SIG-M5 treated with dmso at 0.1 percent for 504 hours (cell line): ENCODE measurements around the gene FKBP10.
A peak's percentile ranks its signal among the peaks of the same experiment; 100 is the strongest.
"Not testable (repeated sequence)": the region's sequence is repeated elsewhere in the genome, so short reads cannot be mapped to it uniquely, and the experiment has no call there.

ENCODE experiments used
- DNase-seq: peaks from one replicate; lab custom pipeline; 2025; ENCODE audit not compliant: unreplicated experiment; lab: John Stamatoyannopoulos, UW

Gene FKBP10

DNA sequence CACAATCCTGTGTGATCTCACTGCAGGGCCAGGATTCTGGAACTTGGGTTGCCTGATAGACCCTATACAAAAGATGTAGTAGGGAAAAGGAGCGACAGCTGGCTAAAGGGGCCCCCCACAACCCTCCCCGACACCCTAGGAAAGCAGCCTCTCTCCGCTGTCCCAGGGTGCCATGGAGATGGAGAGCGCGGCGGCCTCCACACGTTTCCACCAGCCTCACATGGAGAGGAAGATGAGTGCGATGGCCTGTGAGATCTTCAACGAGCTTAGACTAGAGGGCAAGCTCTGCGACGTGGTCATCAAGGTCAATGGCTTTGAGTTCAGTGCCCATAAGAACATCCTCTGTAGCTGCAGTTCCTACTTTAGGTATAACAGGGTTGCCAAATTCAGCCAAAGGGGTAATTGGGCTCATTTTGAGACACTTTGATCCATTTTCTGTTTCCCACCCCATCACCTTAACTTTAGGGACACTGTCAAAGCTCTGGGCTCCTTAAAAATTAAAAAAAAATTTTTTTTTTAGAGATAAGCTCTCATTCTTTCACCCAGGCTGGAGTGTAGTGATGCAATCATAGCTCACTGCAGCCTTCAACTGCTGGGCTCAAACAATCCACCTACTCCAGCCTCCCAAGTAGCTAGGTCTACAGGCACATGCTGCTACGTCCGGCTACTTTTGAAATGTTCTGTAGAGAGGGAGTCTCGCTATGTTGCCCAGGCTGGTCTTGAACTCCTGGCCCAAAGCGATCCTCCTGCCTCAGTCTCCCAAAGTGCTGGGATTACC, 25.1 kb downstream of the FKBP10 start, which contains the start of gene KLHL10:
TSS of gene KLHL10 (plus strand) at position 65 of the 778 bp plus-strand sequence. CDS start at position 173, 108 bp downstream.
- DNase-seq: no peak

- DNase-seq: not testable (repeated sequence)
Observed at GRCh38 chr17:41839448-41839847, 26.6 kb downstream of the FKBP10 start.

GRCh38 chr17:41840781-41841180, 28.0 kb downstream of the FKBP10 start:
- DNase-seq: not testable (repeated sequence)

GRCh38 chr17:41844971-41845370, 32.2 kb downstream of the FKBP10 start:
- DNase-seq: no peak

GRCh38 chr17:41848788-41849187, 36.0 kb downstream of the FKBP10 start:
- DNase-seq: no peak

DNA sequence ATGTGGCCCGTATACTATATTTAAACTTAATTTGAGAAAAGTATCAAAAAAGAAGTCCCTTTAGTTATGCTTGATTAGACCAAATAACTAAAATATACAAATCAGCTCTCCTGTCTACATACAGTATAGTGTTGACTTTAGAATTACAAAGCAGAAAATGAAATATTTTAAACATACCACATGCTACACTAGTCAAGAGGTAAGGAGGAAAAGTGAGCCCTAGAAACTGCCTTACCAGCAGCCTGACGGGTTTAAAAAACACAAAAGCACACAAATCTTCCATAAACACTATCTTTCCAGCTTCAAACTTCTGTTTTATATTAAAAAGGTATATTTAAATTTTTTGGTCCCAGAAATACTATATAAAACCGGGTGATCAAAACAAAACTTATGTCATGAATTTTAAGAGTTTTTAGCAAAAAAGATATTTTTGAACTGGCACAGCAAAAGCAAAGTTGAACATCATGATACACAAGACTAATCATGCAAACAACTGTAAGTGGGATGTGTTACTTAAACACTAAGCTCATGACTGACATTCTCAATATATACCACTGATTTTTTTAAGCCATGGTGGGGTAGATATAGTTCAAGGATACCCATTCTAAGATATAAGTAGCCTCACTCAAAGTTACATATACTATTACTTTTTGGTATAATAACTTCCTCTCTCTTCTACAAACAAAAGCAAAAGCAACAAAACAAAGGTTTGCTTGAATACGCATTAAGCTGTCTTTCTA, 36.6 kb downstream of the FKBP10 start:
- no peak for DNase-seq

- not testable (repeated sequence) for DNase-seq
Observed at GRCh38 chr17:41851382-41851781, 38.6 kb downstream of the FKBP10 start.

DNA sequence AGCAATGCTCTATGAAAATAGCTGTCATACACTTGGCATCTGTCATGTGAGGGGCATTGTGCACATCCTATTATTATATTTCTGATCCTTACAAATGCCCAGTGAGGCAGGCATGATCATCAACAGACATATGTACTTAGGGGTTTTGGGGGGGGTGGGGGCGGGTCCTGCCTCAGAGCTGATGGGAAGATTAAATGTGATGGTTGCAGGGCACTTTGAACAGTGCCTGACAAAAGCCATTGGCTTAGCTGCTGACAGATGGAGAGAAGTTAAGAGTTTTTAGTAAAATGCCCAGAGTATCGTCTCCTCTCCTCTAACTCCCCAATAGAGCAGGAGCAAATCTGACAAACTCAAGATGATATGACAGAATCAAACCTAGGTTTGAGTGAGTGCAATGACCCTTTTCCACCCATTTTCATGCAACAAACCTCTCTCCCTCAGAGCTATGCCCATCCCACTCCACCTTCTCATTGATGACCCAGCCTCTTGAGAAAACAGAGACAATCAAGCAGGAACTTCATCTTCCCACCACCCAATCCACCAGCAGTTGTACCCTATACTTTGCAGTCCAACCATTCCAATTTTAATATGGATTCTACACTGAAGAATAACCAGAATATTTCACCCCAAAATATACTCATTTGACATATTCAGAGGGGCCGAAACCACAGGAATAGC, 47.6 kb downstream of the FKBP10 start:
- no peak for DNase-seq

GRCh38 chr17:41863074-41863848, 50.5 kb downstream of the FKBP10 start:
- DNase-seq: no peak

- DNase-seq: peak; percentile 22
Observed at GRCh38 chr17:41864498-41864835, 51.7 kb downstream of the FKBP10 start.

DNA sequence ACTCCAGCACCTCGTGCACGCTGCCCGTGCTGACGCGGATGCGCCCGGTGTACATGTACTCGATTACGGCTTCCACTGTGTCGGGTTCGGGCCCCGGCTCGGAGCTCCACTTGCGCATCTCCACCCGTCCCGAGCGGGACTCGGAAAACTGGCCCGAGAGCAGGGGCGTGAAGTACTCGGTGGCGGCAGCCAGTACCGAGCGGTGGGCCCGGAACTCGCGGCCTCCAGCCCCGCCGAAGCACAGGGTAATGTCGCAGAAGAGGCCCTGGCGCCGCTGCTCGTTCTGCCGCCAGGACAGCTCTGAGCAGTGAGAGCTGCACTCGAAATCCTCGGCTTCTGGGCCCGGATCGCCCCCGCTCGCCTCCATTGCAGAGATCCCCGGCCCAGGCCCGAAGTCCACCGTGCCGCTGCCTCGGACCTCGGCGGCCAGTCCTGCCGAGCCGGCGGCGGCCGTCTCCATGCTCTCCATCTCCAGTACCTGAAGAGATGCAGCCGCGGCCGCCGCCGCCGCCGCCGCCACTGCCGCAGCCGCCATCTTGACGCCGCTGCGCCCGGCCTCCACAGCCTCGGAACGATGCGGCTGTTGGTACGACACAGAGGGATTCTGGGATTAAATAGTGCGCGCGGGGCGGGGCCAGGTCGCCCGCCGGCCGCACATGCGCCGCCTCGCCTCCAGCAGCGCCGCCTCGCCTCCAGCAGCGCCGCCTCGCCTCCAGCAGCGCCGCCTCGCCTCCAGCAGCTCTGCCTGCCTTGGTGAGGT, 52.2 kb downstream of the FKBP10 start, which contains the start of gene KLHL11:
TSS of gene KLHL11 (minus strand) at position 588 of the 760 bp plus-strand sequence. CDS start at position 535, 53 bp downstream.
- peak; percentile 90 for DNase-seq

GRCh38 chr17:41865596-41865893, 52.7 kb downstream of the FKBP10 start:
- no peak for DNase-seq

DNA sequence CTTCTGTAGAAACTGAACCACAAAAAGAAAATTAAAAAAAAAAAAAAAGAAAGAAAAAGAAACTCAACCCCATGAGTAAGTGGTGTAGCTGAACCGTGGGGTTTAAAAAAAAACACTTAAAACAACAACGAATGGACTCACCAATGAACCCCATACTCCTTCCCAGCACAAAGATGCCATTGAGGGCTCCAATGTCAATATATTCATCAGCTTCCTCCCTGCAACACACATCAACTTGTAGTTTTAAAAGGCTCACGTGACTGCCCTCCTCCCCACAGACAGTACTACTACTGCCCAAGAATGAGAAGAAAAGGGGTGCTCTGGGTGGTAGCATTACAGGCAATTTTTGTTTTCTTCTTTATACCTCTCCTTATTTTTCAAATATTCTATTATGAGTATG, 55.8 kb downstream of the FKBP10 start:
- no peak for DNase-seq

- no peak for DNase-seq
Observed at GRCh38 chr17:41869426-41869825, 56.6 kb downstream of the FKBP10 start.

- no peak for DNase-seq
Observed at GRCh38 chr17:41870097-41870496, 57.3 kb downstream of the FKBP10 start.

GRCh38 chr17:41870627-41871026, 57.8 kb downstream of the FKBP10 start:
- no peak for DNase-seq

DNA sequence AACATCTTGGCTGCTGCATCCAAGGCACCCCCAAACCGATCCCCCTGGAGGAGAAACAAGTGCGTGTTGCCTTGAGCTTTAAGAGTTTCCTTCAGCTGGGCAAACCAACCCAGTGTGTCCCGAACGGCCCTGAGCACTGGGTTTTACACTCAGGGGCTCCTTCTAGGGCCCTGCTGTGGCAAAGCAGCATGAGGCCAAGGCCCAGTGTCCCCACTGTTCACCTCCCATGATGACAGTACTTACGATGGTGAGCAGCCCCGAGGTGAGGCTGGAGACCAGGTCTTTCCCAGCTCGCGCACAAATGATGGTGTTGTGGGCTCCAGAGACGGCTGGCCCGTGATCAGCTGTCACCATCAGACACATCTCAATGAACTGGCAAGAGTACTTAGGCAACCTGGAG, 59.0 kb downstream of the FKBP10 start:
- DNase-seq: no peak
